Bone marrow (tissue), 2 donors: Measurements from ENCODE around the gene SPTAN1.
"Not testable (repeated sequence)": the region's sequence is repeated elsewhere in the genome, so short reads cannot be mapped to it uniquely, and the experiment has no call there.

Experiments used
- DNase-seq, 2 donors: peaks; one replicate each; lab custom pipeline; 2025; lab: John Stamatoyannopoulos, UW

The SPTAN1 gene

DNA sequence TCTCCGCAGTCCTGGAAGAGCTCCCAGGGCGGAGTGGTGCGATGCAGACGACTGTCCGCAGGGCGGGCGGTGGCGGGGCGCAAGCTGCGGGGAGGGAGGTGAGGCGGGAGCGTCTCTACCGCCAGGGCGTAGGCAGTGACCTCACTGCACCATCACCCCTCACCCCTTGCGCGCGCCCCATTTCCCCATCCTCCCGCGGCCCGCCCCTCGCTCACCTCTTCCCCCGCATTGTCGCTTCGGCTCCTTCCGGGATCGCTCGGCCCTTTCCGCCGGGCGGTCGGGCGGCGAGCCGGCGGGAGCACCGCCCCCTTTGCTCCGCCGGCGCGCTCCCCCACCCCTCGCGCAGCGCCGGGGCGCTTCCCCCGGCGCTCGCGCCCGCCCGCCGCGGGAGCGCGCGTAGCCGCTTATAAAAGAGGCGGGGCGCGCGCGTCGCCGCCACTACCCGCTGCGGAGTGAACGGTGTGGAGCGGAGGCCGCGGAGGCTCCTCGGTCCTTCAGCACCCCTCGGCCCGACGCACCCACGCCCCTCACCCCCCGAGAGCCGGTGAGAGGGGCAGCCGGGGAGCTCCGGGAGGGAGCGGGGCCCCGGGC lies at the start of gene SPTAN1:
TSS of gene SPTAN1 (plus strand) at position 435 of the 591 bp plus-strand sequence. CDS start 14,154 bp downstream, outside the sequence.
- DNase-seq: peak; percentile 85 to 88

DNA sequence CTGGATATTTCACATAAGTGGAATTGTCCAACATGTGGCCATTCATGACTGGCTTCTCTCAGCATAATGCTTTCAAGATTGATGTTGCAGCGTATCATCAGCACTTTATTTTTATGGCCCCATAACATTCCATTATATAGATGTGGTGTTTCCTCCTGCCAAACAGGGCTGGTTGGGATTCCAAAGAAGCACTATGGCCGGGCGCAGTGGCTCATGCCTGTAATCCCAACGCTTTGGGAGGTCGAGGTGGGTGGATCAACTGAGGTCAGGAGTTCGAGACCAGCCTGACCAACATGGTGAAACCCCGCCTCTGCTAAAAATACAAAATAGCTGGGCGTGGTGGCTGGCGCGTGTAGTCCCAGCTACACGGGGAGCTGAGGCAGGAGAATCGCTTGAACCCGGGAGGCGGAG lies 49.0 kb upstream of the SPTAN1 start:
- DNase-seq: not testable (repeated sequence)

- no peak for DNase-seq
Measured at GRCh38 chr9:128503870-128504269, 48.5 kb upstream of the SPTAN1 start.

- DNase-seq: peak; percentile 82 to 91
Measured at GRCh38 chr9:128504485-128505413, 47.6 kb upstream of the SPTAN1 start, which contains the start of gene GLE1. GLE1 (plus strand) TSS chr9:128504719; CDS start chr9:128504806, 87 bp downstream.

DNA sequence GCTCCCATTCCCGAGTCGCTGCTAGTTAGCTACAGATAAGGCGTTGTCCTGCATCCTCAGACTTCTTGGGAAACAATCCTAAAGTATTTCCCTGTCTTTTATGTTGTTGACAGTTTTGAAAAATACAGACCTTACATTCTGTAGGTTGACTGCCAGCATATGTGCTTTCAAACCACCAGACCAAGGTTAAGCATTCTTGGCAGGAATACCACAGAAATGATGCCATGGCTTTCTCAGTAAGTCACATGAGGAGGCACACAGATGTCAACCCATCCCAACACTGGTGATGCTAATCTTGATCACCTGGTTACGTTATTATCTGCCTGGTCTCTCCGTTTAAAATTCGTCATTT lies 47.0 kb upstream of the SPTAN1 start:
- no peak for DNase-seq

DNA sequence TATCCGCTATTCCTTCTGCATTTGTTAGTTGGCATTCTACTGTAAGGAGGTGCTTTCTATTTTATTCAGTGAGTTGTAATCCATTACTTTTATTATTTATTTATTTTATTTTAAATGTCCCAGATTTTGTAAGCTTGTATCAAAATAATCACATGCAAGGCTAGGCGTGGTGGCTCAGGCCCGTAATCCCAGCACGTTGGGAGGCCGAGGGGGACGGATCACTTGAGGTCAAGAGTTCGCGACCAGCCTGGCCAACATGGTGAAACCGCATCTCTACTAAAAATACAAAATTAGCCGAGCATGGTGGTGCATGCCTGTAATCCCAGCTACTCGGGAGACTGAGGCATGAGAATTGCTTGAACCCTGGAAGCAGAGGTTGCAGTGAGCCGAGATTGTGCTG lies 46.5 kb upstream of the SPTAN1 start:
- DNase-seq: not testable (repeated sequence)

DNA sequence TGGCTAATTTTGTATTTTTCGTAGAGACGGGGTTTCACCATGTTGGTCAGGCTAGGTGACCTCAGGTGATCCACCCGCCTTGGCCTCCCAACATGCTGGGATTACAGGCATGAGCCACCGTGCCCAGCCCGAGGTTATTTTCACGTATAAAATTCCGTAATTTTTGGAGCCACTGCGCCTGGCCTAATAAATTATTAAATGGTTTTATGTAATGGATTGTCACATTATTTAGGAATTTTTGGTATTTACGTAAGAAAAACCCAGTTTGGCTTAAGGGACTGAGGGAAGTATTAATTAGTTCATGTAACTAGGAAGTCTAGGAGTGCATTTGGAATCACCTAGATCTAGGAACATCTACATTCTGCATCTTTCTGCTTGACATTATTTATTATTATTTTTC lies 39.6 kb upstream of the SPTAN1 start:
- DNase-seq: no peak

GRCh38 chr9:128521956-128522355 lies 30.4 kb upstream of the SPTAN1 start:
- no peak for DNase-seq

DNA sequence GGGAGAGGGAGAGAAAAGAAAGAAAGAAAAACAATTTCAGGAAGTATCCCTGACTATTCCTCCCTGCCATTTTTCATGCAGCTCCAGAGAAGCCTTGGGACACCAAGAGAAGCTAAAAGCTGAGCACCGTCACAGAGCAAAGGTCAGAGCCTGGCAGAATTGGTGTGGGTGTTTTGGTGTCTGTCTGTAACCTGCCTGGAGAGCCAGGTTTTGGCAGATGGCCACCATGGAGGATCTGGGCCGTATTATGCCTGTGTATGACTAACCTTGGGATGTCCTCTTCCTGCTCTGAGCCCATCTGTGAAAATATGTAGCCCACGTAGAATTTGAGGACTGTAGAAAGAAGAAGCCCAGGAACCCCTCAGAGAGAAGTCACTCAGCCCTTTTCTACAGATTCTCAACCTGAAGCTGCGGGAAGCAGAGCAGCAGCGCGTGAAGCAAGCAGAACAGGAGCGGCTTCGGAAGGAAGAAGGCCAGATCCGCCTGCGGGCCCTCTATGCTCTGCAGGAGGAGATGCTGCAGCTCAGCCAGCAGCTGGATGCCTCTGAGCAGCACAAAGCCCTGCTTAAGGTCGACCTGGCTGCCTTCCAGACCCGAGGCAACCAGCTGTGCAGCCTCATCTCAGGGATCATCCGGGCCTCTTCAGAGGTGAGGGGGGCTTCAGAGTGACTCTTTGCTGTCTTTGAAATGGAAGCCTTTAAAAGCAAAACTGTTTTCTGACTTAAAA lies 29.0 kb upstream of the SPTAN1 start:
- no peak for DNase-seq

- no peak for DNase-seq
Measured at GRCh38 chr9:128526720-128527119, 25.7 kb upstream of the SPTAN1 start.

DNA sequence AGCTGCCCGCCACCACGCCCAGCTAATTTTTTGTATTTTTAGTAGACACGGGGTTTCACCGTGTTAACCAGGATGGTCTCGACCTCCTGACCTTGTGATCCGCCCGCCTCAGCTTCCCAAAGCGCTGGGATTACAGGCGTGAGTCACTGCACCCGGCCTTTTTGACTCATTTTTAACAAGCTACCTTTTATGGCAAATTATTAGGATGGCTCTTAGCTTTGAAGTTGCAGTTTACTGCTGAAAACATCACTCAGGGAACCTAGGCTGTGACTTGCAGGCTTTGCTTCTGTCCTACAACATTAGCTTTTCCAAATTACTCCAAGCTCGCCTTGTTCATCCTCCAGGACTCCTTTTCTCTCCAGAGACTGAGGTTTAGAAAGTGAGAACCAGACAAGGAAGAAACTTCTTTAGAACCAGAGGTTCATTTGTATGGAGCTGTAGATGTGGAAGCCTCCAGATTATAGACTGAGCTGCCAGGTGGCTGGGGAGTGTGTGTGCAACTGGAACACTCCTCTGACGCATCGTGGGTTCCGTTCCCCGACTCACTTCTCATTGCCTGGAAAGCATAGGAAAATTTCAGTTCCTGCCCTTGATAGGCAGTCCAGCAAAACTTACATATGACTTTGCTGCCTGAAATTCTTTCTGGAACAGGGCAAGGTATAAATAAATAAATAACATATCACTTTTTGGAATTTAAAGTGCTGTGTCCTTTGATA lies 23.8 kb upstream of the SPTAN1 start:
- no peak for DNase-seq

- no peak for DNase-seq
Measured at GRCh38 chr9:128529191-128529590, 23.2 kb upstream of the SPTAN1 start.

DNA sequence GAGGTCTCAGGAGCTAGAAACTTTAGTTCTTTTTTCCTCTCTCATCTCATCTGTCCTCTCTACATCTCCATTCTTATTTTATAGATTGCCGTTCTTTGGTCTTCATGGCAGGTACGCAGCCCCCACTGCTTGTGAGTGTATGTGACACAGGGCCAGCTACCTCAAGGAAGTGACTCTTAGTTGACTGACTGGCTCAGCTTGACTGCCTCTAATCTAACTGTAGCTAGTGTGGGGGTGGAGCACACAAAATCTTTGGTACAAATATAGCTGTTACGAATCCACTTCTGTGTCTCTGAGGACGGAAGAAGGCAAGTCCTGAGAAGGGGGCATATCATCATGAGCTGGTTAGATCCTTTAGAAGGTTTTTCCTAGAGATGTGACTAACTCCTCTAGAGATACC lies 19.8 kb upstream of the SPTAN1 start:
- no peak for DNase-seq

DNA sequence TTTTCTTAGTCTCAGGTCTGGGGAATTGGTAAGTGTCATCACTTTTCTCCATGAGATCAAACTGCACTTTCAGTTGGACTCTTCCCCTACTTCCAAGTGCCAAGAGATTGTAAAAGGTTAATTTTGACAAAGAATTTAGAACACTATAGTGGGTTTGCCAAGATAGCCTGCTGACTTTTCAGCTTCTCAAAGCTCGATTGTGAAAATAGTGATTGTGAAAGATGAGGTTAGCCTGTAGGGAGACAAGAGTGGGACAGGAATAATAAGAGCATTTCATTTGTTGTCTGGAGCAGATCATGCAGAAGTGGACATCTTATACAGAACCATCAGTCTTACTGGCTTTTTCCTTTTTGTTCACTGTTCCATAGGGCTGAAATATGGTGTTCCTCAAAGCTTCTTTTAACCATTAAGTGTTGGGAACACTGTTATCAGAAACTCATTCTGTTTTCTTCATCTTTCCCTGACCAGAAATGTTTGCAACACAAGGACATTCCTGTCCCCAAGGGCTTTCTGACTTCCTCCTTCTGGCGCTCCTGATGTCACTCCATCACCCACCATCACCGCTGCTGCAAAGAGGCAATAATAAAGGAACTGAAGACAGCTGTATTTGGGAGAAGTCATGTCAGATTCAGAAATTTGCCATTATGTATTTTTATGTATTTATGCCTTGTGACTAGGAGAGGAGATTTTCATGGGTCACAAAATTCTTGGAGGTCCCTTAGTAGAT lies 11.6 kb upstream of the SPTAN1 start:
- no peak for DNase-seq

DNA sequence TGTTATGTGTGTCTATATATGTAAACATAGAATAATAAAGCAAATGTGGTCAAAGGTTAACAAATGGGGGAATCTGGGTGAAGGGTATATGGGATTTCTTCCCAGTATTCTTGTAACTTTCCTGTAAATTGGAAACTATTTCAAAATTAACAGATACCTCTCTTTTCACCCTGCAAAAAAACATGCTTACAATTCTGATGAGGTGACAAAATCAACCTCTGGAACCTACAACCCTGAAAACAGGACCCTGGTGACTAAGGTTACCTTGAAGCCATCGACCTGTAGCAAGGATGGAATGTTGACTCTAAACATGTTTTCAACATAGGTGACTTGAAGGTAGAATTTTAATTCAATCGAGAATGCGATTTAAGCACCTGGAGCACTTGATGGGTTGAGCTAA lies 5.9 kb upstream of the SPTAN1 start:
- DNase-seq: no peak

DNA sequence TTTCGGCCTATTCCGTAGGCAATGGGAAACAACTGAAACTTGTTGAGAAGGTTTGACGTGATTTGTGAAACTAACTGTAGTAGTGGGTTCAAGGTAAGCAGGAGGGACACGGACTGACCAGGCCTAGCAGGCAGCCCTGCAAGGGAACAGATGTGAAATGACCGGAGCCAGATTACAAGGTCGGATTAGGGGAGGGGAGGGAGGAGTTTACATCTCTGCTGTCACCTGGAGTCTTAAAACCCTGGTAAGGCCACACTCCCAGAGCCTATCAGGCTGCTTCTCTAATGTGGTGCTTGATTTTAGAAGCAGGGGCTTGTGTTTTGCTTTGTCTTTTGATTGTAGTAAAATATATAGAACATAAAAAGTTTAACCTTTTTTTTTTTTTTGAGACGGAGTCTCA lies 3.5 kb upstream of the SPTAN1 start:
- DNase-seq: no peak

DNA sequence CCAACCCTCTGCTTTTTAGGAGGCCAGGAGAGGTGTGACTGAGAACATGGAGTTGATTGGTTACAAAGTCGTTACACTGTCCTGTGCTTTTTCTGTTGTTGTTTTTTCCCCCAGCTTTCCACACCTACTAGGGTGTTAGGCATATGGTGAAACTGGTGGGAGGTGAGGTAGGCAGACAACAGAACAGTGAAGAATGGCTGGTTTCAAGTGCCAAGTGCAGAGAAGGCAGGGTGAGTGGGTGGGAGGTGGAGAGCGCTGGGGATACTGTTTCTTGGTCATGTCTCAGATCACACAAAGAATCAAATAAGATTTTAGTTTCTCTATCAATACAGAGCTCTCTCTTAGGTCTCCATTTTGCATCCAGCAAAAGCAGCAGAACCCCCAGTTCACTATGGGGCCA lies 2.2 kb upstream of the SPTAN1 start:
- DNase-seq: no peak

DNA sequence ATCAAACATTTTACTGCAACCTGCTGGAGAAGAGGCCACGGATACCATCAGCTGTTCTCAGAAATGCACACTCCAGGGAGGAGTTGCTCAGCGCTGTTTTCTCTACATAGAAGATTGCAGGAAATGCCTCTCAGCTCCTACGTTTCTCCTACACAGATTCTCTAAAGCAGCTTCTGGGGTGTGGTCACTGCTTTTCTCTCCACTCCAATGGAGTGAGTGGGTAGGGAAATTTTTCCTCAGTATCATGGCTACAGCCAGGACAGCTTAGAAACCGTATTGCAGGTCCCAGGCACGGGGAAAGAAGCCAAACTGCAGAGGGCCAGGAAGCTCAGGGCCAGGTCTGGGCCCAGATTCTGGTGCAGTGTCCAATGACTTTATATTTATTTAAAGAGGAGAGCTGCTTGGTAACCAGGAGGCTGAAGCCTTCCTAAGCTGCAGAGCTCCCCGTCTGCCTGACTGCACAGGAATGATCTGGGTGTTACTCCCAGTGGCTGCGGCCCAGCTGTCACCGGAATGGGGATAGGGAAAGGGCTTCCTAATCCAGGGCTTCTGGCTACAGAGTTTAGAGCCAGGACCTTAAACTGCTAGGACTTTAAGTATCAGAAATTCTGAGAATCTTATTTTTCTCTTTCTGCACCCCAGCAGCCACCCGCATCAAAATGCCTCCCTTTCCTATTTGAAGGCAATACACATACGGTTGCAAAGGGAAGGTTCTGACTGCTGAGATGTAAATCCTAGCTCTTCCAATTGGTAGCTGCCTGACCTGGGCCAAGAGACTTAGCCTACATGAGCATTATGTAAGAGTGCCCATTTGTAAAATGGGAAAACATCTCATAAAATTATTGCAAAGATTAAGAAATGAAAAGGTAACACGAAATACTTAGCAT lies 1.4 kb upstream of the SPTAN1 start:
- no peak for DNase-seq

GRCh38 chr9:128551657-128552152 lies 682 bp upstream of the SPTAN1 start:
- no peak for DNase-seq
